DOHH2 (cell line): Measurements from ENCODE around the gene MOV10.
"Not testable (repeated sequence)": the region's sequence is repeated elsewhere in the genome, so short reads cannot be mapped to it uniquely, and the experiment has no call there.

Experiments used
- CTCF ChIP-seq: fragments of 200-600 bp; sonication (generic); IDR thresholded peaks from one replicate; pipeline ENCODE4 v1.5.1; 2014; ENCODE audit warnings: antibody characterized with exemption, mild to moderate bottlenecking, low read depth, low read length; ENCODE audit not compliant: poor library complexity, severe bottlenecking
- EZH2phosphoT487 ChIP-seq: fragments of 200-600 bp; sonication (generic); IDR thresholded peaks from 2 replicates; pipeline ENCODE4 v1.6.1; 2017; ENCODE audit warnings: borderline replicate concordance, mild to moderate bottlenecking, antibody characterized with exemption, low read length, moderate library complexity, mixed read lengths

- TF ChIP-seq CTCF, EZH2phosphoT487: not testable (repeated sequence)
Observed at GRCh38 chr1:112640437-112640836, 34.0 kb upstream of the MOV10 start.
